ENCODE results near the gene DSG2.
"Not testable (repeated sequence)": the region's sequence is repeated elsewhere in the genome, so short reads cannot be mapped to it uniquely, and the experiment has no call there.

Gene DSG2

GRCh38 chr18:31498574-31499524, 872 bp downstream of the DSG2 start:
- no peak for DNase-seq (ENCODE audit: extremely low read depth in 1 of 2, low read depth in 1 of 2)

- no peak for DNase-seq (ENCODE audit: extremely low read depth in 1 of 2, low read depth in 1 of 2)
Observed at GRCh38 chr18:31500051-31500688, 2.2 kb downstream of the DSG2 start.

- no peak for DNase-seq (ENCODE audit: extremely low read depth in 1 of 2, low read depth in 1 of 2)
Observed at GRCh38 chr18:31503011-31503410, 5.0 kb downstream of the DSG2 start.

DNA sequence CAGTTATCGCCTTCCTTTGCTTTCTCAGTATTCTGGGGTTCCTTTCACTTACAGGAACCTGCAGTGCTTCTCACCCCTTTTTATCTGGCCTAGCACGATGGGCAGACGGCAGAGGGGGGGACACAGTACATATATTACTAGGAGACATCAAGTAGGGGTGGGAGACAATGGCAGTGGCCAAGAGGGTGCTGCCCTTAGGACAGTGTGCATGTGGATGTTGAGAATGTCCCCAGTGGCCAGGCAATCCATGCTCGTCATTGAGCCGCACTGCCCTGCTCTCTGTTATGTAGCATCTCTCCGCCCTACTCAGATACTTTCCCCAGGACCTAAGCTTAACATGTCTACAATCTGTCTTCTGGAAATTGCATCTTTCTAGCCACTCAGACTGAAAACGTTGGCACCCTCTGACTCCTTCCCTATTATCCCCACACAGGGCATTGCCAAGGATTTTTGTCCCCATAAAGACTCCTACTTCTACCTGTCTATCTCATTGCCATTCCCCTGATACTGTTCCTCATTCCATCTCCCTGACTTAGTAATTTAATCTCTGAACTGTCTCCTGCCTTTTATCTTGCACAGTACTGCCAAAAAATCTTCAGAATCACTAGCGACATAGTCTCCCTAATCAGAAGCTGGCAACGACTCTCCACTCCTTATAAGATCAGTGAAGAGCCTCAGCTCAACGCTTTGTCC, 6.6 kb downstream of the DSG2 start:
- no peak for DNase-seq (ENCODE audit: extremely low read depth in 1 of 2, low read depth in 1 of 2)

GRCh38 chr18:31505156-31505555, 7.2 kb downstream of the DSG2 start:
- DNase-seq (ENCODE audit: extremely low read depth in 1 of 2, low read depth in 1 of 2), result no peak

GRCh38 chr18:31506024-31506742, 8.2 kb downstream of the DSG2 start:
- no peak for DNase-seq (ENCODE audit: extremely low read depth in 1 of 2, low read depth in 1 of 2)

DNA sequence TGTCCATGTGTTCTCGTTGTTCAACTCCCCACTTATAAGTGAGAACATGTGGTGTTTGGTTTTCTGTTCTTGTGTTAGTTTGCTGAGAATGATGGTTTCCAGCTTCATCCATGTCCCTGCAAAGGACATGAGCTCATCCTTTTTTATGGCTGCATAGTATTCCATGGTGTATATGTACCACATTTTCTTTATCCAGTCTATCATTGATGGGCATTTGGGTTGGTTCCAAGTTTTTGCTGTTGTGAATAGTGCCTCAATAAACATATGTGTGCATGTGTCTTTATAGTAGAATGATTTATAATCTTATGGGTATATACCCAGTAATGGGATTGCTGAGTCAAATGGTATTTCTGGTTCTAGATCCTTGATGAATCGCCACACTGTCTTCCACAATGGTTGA, 9.1 kb downstream of the DSG2 start:
- DNase-seq (ENCODE audit: extremely low read depth in 1 of 2, low read depth in 1 of 2), result not testable (repeated sequence)

GRCh38 chr18:31508781-31509180, 10.8 kb downstream of the DSG2 start:
- DNase-seq (ENCODE audit: extremely low read depth in 1 of 2, low read depth in 1 of 2), result no peak

GRCh38 chr18:31509571-31509970, 11.6 kb downstream of the DSG2 start:
- no peak for DNase-seq (ENCODE audit: extremely low read depth in 1 of 2, low read depth in 1 of 2)

- DNase-seq (ENCODE audit: extremely low read depth in 1 of 2, low read depth in 1 of 2), result no peak
Observed at GRCh38 chr18:31510319-31510718, 12.3 kb downstream of the DSG2 start.

- DNase-seq (ENCODE audit: extremely low read depth in 1 of 2, low read depth in 1 of 2), result no peak
Observed at GRCh38 chr18:31511098-31511497, 13.1 kb downstream of the DSG2 start.

- no peak for DNase-seq (ENCODE audit: extremely low read depth in 1 of 2, low read depth in 1 of 2)
Observed at GRCh38 chr18:31512203-31512764, 14.3 kb downstream of the DSG2 start.

- no peak for DNase-seq (ENCODE audit: extremely low read depth in 1 of 2, low read depth in 1 of 2)
Observed at GRCh38 chr18:31513189-31513935, 15.4 kb downstream of the DSG2 start.

DNA sequence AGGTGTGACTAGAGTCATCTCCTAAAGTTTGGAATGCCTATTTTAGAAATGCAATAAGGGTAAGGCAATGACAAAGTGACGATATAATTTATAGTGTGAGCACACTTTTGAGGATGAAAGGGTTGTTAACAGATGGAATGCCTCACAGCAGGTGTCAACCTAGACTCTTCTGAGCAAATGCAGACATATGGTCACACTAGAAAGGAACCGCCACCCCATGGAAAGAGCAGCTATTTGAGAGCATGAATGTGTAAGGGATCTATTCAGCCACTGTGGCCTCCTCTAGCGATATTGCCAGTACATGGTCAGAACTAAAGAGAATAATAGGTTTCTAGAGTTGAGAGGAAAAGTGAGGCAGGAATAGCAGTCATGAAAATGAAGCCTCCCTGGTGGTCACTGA, 18.5 kb downstream of the DSG2 start:
- no peak for DNase-seq (ENCODE audit: extremely low read depth in 1 of 2, low read depth in 1 of 2)

DNA sequence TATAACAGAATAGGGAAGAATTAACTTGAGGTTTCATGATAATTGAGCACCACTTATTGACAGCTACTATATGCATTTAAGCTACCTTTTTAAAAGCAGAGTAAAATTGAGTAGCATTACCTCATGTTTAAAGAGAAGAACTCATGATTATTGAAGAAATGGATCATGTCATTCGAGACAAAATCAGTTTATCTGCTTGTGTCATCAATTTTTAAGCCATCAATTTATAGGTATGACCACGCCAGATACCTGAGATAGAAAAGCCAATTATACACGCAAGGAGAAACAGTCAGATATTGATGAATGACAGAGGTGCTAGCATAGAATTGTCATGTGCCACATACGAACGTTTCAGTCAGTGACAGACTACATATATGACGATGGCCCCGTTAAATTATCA, 28.4 kb downstream of the DSG2 start:
- DNase-seq (ENCODE audit: extremely low read depth in 1 of 2, low read depth in 1 of 2), result no peak

DNA sequence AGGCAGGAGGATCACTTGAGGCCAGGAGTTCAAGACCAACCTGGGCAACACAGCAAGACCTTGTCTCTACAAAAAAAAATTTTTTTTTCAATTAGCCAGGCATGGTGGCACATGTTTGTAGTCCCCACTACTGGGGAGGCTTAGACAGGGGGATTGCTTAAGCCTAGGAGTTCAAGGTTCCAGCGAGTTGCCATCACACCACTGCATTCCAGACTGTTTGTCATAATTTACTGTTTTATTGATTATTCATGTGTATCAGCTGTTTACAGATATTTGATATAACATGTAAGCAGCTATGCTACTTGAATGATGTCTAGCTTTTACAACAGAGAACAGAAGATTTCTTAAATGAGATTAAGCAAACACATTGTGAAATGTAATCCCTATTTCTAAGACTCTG, 35.3 kb downstream of the DSG2 start:
- no peak for DNase-seq (ENCODE audit: extremely low read depth in 1 of 2, low read depth in 1 of 2)

DNA sequence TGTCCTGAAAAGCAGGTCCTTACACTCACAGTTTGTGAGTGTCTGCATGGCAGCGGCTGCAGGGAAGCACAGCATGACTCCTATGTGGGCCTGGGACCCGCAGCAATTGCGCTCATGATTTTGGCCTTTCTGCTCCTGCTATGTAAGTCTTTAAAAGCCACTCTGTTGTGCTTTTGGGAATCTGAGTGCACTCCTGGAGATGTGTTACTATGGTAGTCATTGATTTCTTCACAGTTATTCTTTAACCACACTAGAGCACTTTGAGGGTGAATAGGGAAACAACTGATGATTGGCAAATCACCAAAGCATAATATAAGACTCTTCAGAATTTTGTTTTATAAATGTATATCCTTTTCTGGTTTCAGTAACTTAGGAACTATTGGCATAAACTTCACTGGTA, 40.9 kb downstream of the DSG2 start:
- DNase-seq (ENCODE audit: extremely low read depth in 1 of 2, low read depth in 1 of 2), result no peak

- DNase-seq (ENCODE audit: extremely low read depth in 1 of 2, low read depth in 1 of 2), result no peak
Observed at GRCh38 chr18:31546476-31546875, 48.5 kb downstream of the DSG2 start.

- DNase-seq (ENCODE audit: extremely low read depth in 1 of 2, low read depth in 1 of 2), result no peak
Observed at GRCh38 chr18:31548853-31549252, 50.9 kb downstream of the DSG2 start.

DNA sequence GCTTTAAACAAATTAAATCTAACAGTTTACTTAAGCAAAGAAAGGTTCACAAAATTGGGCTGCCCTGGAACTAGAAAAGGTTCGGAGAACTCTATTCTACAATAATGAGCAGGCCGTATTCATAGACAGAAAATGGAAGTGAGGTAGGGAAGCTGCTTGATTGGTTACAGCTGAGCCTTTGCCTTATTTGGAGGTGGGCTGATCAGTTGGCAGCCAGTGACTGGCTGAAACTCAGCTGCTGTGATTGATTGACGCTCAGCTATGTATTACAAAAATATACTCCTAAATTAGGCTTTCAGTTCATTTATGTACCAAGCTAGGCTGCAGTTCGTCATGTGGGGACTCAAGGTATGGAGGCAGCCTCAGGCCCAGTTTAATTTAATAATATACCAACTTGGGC, 51.4 kb downstream of the DSG2 start:
- no peak for DNase-seq (ENCODE audit: extremely low read depth in 1 of 2, low read depth in 1 of 2)

Measured in activated CD8-positive, alpha-beta memory T cell treated with anti-CD3 and anti-CD28 coated beads for 1 hour (primary cell).